HG03460 (cell line): ENCODE data around the gene TMCC1.

ENCODE experiments used
- ATAC-seq: cut with Tn5 transposase; IDR thresholded peaks from one replicate; pipeline ENCODE4 v1.9.1; 2021; ENCODE audit not compliant: unreplicated experiment

The TMCC1 gene

DNA sequence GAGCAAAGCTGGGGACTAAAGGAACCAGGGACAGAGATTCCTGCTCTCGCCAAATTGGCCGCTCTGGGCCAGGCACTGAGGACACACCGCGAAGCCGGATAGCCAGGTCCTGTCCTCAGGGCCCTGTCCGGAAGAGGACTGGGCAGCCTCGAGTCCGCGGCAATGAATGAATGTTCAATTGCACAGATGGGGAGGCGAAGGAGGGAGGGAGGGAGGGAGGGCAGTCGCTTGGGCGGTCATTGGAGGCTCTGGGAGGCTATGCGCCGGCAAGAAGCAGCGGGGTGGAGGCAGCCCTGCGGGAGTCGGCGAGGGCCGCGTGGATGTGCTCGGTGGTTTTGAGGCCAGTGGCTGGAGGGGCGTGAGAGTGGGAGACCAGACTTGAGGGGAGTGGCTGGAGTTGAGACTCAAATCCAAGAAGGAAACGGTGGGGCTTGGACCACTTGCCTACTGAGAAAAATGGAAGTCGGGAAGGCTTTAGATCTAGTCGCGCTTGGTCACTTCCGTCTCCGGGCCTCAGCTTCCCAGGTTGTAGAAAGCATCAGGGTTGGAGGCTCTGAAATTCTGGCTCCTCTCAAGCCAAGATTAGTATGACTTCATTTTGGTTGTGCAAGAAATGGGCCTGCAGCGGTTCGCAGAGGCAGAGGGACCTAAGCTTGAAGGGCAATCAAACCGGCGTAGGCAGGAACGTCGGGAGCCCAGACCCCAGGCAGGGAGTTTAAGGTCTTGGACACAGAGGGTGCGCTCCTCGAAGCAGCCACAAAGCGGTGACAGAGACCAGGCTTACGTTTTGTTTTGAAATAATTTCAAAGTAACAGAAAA, 266.0 kb downstream of the TMCC1 start:
- ATAC-seq = peak; percentile 46

DNA sequence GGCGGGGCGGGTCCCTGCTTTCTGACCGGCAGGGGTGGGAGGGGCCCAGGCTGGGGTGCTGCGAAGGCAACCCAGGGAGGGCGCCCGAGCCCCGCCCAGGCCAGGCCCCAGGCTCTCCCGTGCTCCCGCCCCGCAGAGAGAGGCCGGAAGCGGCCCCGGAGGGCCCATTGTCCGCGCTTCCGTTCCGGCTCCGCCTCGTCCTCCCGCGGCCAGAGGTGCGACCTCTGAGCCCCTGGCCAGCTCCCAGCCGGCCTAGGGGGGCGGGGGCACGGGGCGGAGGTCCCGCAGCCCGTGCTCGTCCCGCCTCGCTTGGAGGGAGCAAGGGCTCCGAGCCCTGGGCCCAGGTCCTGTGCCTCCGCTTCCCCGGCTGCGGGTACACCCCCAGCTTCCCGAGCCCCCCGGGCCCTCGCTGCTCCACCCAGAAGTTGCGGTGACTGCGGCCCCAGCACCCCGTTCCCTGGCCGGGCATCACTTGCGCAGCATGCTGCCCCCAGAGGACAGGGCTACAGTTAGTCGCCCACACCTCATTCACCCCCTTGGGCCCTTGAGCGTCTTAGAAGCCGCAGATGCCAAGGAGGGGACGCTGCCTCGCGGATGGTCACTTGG, 266.7 kb downstream of the TMCC1 start:
- peak; percentile 94 for ATAC-seq

DNA sequence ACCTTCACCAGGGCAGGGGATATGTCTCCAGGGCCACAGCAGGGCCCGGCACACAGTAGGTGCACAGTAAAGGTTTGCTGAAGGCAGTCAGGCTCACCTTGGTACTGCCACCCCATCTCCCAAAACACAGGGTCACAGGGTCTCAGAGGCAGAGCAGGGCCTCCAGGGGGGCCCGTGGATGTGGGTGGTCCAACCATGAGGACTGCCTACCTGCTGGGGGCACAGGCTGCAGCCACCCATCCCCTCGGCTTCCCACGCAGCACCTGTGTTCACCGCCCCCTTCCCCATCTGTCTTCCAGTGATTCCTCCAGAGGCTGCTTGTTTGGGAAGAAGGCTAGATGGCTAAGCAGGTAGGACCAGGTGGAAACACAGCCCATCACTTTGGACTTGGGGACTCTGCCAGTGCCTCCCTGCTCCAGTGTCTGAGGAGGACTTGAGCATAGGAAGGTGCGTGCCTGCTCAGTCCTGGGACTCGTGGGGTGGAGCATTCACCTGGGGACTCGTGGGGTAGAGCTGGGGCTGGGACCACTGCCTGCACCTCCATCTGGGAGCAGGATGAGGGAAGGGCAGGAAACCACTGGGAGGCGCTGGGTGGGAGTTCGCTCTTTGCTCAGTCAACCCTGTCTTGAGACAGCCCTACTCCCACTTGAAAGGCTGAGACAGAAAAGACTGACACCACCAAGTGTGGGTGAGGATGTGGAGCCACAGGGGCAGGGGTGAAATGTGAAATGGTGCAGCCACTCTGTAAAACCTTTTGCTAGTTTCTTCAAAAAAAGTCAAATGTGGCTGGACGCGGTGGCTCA, 268.2 kb downstream of the TMCC1 start:
- ATAC-seq = no peak

DNA sequence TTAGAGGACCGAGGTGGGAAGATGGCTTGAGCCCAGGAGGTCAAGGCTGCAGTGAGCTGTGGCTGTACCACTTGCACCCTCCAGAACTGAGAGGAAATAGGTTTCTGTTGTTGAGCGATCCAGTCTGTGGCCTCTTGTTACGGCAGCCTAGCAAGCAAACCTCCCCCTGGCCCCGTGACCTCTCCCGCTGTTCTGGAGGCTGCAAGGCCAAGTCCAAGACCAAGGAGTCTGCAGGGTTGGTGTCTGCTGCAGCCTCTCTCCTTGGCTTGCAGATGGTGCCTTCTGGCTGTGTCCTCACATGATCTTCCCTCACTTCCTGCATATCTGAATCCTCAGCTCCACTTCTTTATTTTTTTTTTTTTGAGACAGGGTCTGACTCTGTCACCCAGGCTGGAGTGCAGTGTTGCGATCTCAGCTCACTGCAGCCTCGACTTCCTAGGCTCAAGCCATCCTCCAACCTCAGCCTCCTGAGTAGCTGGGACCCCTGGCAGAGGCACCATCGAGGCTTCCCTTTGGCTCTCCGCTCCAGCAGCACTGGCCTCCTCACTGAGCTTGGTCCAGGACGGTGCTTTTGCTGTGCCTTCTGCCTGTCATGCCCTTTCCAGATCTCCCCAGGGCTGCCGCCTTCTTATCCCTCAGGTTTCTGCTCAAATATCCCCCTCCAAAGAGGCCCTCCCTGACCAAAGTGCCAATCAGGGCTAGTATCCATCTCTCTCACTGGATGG, 269.0 kb downstream of the TMCC1 start:
- ATAC-seq = no peak

DNA sequence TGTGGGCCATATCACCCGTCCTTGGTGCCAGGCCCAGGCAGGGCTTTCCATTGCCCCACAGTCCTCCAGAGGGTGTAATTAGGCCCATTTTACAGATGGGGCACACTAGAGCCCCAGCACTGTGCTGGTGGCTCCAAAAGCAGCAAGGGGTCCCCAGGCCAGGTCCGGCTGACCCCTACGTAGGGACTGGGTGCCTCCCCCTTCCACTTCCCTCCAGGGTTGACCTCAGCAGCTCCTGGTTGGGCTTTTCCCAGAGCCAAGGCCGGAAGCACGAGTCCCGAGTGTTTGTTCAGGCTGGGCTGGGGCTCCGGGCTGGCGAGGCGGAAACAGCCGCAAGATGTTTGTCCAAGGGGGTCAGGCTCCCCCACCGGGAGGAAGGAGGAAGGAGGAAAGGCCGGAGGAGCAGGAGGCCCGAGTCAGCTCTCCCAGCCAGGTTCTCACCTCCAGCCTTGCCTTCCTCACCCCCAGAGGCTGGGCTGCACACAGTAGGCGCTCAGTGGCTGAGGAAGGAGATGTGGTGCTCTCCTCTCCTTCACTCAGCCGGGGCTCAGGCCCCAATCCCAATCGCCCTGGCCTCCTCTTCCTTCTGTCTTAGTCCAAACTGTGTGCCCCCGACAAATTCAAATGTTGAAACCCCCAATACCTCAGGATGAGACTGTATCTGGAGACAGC, 269.9 kb downstream of the TMCC1 start:
- no peak for ATAC-seq

DNA sequence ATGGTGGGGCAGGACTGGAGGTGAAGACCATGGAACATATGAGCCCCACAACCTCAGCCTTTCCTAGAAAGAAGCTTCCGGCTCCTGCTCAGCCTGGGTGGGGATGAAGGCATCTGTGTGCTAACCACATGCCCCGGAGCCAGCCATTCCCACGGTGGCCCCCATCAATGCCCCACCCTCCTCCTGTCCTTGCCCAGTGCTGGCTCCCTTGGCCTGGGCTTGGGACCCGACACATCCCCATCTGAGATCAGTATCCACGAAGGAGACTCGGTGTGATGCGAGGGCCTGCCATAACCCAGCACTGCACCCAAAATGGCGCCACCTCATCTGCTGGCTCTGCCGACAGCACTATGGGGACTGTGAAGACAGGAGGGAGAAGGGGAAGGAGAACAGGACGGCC, 270.6 kb downstream of the TMCC1 start:
- ATAC-seq = no peak

DNA sequence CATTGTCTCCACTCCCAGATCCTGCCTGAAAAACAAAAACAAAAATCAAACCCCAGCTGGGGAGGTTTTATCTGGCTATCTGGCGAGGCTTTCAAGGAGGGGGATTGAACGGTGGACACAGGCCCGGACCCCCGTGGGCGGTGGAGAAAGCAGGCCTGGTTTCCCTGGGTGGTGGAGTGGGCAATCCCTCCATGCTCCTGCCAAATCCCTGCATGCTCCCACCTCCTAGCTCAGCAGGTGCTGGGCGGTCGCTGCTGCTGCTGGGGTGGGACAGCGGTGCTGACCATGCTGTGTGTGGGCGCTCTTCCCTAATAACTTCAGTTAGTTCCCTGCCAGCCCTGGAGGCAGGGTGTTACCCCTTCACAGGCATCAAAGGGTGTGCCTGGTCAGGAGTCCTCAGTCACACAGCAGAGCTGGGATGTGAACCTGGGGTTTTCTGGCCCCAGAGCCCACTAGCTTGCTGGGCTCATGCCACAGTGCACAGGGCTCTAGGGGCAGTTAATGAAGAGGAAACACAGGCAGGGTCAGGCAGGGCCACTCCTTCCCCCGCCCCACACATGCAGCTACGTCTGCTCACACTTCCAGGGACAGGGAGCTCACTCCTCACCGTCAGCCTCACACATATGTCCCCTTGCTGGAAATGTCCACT, 271.2 kb downstream of the TMCC1 start:
- ATAC-seq = no peak

DNA sequence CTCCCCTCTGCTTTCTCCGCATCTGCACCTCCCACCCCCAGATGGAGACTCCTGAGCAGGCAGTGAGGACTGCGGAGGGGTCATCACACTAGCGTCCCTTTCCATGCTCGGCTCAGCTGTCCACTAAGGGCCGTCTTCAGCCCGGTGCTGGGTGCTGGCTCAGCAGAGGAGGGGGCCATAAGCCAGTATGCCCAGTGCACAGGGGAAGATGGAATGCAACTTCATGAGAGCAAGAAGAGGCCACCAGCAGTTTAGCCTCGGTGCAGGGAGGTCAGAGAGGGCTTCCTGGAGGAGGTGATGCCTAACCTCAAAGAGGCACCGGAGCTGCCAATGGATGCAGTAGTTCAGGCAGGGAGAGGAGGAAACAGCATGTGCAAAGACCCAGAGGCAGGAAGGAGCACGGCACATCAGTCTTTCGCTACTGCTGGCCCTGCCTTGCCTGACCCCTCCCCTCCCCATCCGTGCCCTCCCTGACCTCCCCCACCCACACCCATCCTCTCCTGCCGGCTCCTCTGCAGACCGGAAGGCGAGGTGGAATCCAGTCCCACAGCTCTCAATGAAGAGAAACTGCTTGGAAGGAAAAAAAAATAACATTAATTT, 271.8 kb downstream of the TMCC1 start:
- no peak for ATAC-seq

DNA sequence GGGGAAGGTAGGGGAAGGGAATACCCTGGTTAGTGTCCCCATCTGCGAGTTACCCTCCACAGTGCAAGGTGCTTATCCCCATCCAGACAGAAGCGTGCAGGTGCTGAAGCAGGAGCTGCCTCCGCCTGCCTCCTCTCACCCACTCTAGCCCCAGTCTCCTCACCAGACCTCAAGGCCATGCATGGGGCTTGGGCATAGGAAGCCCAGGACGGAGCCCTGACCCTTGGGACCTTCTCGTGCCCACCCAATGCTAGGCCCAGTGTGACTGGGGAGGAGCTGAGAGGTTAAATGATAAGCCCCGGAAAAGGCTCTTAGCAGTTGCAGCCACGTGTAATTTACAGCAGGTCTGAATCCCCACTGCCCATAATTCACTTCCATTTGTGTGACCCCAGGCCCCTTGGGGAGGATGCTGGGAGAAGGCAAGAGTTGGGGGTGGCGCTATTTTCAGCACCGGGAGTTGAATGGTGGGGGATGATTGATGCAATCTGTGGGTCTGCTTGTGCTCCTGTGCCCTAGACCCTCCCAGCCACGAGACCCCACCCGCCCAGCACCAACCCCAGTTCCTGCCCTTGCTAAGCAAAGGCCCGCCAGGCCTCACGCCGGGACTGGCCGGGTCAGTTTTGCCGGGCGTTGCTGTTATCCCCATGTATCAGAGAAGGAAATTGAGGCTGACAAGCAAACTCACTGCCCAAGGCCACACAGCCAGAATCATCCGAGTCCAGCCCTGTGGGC, 272.5 kb downstream of the TMCC1 start:
- no peak for ATAC-seq

DNA sequence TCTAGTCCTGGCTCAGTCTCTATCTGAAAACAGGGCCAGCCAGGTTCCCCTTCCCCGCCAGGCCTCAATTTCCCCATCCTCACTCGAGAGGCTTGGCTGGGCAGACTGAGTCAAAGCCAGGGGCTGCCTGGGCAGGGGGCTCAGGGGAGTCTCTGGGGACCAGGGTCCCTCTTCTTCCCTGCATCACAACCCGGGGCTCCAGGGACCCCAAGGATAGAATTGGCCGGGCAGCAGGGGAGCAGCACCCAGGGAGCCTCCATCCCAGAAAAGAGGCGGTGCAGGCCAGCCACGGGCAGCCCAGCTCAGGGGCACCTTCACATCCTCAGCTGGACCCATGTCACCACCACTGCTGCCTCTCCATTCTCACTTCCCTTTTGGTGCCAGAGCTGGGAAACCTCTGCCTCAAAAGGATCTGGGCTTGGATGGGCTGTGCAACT, 273.8 kb downstream of the TMCC1 start:
- ATAC-seq = no peak

DNA sequence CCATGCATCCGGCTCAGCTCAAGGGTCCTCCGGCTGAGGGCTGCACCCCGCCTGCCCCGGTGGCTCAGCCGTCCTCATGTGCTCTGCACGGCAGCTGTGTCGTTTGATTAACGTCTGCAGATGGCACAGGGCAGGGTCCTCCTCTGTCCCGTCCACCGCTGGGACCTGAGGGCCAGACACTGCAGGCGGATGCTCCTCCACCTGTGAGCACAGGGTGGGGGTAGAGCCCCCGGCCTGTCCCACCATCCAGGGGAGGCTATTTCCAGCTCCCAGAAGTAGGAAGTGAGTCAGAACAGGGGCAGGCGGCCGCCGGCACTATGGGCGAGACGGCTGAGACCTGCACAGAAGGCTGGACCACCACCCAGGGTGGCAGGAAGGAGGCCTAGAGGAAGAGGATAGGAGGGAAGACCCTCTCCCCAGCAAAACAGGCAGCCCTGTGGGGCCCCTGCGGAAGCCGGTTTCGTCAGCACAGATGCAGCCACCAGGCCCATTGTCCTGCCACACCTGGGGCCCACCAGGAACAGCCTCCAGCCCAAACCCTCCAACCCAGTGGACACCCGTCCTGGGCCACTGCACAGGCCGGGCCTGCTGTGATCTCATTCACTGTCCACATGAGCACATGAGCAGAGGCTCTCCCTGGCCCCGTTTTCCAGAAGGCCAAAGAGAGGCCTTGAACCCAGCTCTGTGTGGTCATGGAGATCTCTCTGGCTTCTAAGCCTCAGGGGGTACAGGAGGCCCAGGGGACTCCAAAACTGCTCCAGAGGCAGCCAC, 274.4 kb downstream of the TMCC1 start:
- ATAC-seq = no peak

DNA sequence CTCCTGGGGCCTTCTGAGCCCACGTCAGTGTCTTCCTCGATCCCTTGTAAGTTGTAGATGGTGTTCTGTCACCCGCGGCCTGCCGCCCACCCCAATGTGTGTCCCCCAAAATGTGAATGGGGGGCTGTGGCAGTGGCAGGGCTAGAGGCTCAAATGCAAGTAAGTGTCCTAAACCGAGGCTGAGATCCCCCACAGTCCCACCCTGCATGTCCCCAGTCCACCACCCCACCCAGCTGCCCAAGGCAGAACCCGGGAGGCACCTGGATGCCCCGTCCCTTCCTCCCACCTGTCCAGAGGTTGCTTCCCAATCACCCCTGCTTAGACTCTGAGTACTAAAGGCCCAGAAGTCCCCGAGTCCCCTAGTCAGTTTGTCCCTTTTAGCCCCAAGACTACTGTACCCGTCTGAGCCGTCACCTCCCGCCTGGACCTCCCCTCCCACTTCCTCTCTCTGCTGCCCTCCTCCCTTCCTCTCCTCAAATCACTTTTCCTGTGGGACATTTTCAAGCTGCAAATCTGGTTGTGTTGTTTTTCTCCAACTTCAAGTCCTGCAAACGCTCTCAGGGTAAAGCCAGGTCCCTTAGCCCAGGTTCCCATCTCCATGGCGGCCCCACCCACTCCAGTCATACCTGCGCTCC, 275.2 kb downstream of the TMCC1 start:
- ATAC-seq = no peak

DNA sequence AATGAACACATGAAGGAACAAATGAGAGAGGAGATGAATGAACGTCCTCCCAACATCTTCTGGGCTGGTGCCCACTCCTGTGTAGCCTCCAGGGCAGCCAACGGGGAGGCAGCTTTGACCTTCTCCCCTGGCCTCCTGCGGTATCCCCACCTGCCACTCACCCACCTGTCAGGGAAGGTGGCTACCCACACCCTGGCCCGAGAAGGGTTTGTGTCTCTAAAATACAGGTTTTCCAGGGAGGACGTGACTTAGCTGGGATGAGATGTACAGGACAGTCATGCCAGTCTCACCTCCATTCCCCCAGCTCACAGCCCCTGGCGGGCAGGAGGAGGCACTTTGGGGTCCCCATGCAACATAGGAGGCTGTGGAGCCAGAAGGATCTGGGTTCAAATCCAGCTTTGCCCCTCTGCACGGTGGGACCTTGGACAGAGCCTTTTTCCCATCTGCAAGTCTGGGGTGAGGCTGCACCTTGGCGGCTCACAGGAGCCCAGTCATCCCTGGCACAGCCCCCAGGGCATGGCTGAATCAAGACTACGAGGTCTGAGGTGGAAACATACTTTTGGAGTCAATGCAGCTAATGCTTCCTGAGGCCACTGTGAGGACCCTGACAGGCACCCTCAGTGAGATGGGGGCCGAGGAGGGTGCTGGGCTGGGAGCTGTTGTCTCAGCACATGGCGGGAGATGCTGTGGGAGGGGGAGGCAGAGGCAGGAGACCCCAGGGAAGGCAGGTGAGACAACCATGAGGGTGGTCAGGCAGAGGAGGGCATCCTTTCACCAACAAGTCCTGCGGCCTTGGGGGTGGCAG, 275.9 kb downstream of the TMCC1 start:
- ATAC-seq = no peak

DNA sequence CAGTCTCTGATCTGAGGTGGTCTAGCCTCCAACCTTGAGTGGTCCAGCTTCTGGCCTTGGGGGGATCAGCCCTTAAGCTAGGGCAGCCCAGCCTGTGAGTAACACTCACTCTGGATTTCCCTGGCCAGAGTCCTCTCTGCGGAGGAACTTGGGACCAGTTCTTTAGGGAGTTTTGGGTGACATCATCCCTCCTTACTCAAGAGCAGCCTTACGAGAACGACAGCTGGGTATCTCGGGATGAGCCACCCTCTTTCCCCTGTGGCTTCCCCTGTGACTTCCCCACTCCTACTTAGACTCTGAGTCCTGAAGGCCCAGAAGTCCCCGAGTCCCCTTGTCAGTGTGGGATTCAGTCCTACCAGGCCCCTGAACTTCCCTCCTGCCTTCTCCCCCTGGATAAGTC, 276.8 kb downstream of the TMCC1 start:
- ATAC-seq = no peak

DNA sequence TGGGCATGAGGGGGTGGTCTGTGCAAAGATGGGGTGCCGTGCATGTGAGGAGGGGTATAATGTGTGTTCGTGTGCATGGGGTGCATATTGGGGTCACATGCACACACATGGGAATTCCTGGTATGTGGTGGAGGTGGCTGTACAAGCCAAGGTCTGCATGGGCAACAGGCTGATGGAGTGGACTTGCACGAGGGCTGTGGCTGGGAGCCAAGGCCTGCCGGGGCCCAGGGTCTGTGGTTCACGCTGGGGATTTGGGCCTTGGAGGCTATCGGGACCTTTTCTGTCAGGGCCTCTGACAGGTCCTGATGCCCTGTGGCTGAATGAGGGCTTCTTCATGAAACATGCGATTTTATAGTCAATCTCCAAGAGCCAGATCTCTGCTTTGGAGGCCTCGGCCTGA, 277.2 kb downstream of the TMCC1 start:
- ATAC-seq = no peak

DNA sequence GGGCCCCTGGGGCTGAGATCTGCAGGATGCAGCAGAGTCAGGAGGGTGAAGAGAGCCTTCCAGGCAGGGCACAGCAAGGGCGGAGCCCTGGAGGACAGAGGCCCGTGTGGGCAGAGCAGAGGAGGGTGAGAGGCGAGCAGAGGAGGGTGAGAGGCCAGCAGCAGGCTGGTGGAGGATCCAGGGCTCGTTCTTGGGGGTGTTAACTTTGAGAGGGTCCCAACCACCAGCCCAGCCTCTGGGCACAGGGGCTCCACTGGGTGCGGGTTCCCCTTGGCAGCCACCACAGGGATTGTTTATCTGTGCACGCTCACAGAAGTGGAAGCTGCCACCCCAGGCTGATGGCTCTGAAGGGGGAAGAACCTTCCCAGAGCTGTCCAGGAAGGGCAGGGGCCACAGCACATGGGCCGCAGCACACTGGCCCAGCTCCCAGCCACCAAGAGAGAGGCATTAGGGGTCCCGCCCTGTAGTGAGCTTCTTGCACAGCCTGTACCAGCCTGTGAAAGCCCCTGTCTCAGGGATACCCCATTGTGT, 277.7 kb downstream of the TMCC1 start:
- no peak for ATAC-seq

DNA sequence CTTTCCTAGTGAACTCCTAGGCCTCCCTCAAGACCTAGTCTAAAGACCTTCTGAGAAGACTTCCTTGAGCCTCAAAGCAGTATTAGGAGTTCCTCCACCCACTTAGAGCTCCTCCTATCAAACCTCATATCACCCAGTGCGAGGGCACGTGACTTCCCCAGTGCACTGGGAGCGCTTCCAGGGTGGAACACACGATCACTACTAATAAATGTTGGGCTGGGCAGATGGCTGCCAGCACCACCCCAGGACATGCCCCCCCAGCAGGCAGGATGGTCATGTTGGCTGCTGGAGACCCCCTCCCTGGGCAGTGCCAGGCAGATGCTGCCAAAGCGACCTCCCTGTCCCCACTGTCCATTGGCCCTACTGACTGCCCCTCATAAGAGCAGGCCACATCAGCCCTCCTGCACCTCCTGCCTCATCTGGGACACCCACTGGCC, 278.6 kb downstream of the TMCC1 start:
- ATAC-seq = no peak
